ENCODE data around the gene ATXN2. TPM values are rescaled to one million over a fixed set of nuclear protein-coding genes. Genes with fewer than 3 reads are reported as not detected.
A peak's percentile ranks its signal among the peaks of the same experiment; 100 is the strongest.
"Not testable (repeated sequence)": the region's sequence is repeated elsewhere in the genome, so short reads cannot be mapped to it uniquely, and the experiment has no call there.

ATXN2 gene
- total RNA-seq, 2 donors from 2014 or later = 51.6 to 63.3 TPM

DNA sequence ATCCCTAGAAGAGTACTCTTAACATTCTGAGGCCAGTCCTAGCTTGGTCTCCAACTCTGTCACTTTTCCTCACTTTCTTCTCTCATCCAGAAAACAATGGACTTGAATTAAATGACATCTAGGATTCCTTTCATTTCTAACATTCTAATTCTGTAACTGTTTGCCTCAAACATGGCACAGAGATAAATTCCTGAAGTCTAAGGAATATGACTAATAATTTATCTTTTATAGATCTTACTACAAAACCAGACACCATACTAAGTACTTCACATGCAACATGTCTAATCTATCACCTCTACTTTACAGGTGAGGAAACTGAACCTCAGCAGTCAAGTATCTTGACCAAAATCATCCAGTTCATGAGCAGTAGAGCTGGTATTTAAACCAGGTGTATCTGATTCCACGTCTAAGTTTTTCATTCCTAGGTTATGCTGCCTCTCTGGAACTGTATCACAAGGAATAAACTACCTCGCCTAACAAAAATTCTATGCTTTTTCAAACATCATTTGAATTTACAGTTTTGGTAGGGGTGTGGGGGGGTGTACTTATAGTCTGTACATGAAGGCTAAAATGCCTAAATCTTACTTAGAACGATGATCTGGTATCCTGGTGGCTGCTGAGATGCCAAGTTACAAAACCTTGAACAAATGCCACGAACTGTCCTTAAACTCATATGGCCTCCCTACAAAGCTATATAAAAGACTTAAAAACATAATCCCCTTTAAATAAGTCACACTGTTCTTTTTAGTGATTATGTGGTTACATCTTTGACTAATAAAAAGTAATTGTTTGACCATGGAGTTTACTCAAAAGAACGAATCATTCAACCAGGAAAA lies 41.6 kb downstream of the ATXN2 start:
- H3K9me3 Mint-ChIP-seq = peaks cover 0 to 10% of the 10 kb centered on the region in 2 donors
- DNase-seq (ENCODE audit: low spot score in 2 of 2) (no peak), ATAC-seq (peak in 1 of 2 donors; percentile 31)
- H3K27ac Mint-ChIP-seq = no peak overlapping the region
- peaks cover 0 to 25% of the 10 kb centered on the region in 2 donors for H3K36me3 Mint-ChIP-seq

DNA sequence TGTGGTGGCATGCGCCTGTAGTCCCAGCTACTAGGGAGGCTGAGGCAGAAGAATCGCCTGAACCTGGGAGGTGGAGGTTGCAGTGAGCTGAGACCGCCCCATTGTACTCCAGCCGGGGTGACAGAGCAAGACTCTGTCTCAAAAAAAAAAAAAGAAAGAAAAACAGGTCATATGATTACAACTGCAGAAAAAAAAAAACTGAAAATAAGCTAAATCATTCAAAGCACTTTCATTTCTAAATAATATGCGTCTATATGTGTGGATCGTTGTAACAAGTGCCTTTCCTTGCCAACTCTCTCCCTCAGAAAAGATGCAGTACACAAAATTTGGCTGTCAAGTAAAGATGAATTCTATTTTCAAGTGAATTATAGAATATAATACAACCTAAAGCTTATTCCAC lies 42.4 kb downstream of the ATXN2 start:
- Mint-ChIP-seq H3K9me3 (peaks cover 0 to 10% of the 10 kb centered on the region in 2 donors), H3K27ac (no peak overlapping the region)
- no peak for ATAC-seq

DNA sequence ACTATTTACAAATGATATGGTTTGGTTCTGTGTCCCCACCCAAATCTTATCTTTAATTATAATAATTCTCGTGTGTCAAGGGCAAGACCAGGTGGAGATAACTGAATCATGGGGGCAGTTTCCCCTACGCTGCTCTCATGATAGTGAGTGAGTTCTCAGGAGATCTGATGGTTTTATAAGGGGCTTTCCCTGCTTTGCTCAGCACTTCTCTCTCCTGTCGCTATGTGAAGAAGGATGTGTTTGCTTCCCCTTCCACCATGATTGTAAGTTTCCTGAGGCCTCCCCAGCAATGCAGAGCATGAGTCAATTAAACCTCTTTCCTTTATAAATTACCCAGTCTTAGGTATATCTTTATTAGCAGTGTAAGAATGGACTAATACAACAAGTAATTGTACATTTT lies 43.8 kb downstream of the ATXN2 start:
- not testable (repeated sequence) for H3K9me3 Mint-ChIP-seq; DNase-seq (ENCODE audit: low spot score in 2 of 2); H3K27ac Mint-ChIP-seq
- H3K36me3 Mint-ChIP-seq = peaks cover 0 to 31% of the 10 kb centered on the region in 2 donors
- ATAC-seq = peak in 1 of 2 donors; percentile 54

More for the DNA sequence above, 42.4 kb downstream of the ATXN2 start:
- DNase-seq (ENCODE audit: low spot score in 2 of 2) = no peak
- peaks cover 0 to 31% of the 10 kb centered on the region in 2 donors for H3K36me3 Mint-ChIP-seq

- H3K27ac Mint-ChIP-seq = peak overlapping the region; percentile 82 to 94
- peak; percentile 93 to 95 for ATAC-seq
- DNase-seq (ENCODE audit: low spot score in 2 of 2) = peak; percentile 10 to 62
- no peaks in the 10 kb centered on the region for H3K9me3 Mint-ChIP-seq
- peaks cover 6 to 38% of the 10 kb centered on the region in 2 donors for H3K36me3 Mint-ChIP-seq
Measured at GRCh38 chr12:111546758-111547383, 52.2 kb downstream of the ATXN2 start.

GRCh38 chr12:111546171-111546570 lies 52.9 kb downstream of the ATXN2 start:
- DNase-seq (ENCODE audit: low spot score in 2 of 2) = no peak
- Mint-ChIP-seq H3K36me3 (peaks cover 6 to 38% of the 10 kb centered on the region in 2 donors), H3K9me3 (no peaks in the 10 kb centered on the region), H3K27ac (peak overlapping the region; percentile 82 to 94)
- ATAC-seq = peak in 1 of 2 donors; percentile 39

DNA sequence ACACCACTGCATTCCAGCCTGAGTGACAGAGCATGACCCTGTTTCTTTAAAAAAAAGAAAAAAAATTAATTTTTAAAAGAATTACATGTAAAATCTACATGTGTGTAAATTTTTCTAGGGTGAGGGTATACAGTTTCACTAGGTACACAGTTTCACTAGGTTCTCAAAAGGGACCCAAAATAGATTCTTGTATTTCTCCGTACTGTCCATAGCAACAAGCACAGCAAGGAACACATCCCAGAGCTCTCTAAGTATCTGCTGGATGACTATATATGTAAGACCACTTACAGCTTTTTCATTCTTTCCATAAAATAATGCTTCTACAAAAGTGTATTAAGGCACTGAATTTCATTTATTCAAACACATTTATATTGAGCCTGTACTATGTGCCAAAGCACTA lies 55.1 kb downstream of the ATXN2 start:
- DNase-seq (ENCODE audit: low spot score in 2 of 2) (no peak), ATAC-seq (no peak)
- Mint-ChIP-seq H3K36me3 (peaks cover 6 to 37% of the 10 kb centered on the region in 2 donors), H3K27ac (peak overlapping the region in 1 of 2 donors; percentile 82), H3K9me3 (no peaks in the 10 kb centered on the region)

DNA sequence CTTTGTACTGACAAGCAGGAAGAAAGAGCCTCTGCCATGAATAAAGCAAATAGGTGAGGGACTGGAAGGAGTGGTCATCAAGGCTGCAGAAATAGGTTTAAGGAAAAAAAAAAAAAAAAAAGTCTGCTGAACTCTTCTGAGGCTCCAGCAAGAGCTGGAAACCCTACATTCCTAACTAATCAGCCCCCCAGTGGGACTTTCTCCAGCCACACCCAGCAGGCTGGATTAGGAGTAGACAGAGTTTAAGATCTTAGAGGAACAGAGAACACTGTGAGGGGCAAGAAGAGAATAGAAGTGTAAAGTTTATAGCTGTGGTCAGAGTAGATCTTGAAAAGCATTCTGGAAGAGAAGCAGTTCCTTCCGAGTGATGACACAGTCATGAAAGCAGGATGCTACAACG lies 66.4 kb downstream of the ATXN2 start:
- Mint-ChIP-seq H3K9me3 (no peaks in the 10 kb centered on the region), H3K36me3 (no peaks in the 10 kb centered on the region), H3K27ac (peak overlapping the region in 1 of 2 donors; percentile 3)
- no peak for ATAC-seq
- no peak for DNase-seq (ENCODE audit: low spot score in 2 of 2)

DNA sequence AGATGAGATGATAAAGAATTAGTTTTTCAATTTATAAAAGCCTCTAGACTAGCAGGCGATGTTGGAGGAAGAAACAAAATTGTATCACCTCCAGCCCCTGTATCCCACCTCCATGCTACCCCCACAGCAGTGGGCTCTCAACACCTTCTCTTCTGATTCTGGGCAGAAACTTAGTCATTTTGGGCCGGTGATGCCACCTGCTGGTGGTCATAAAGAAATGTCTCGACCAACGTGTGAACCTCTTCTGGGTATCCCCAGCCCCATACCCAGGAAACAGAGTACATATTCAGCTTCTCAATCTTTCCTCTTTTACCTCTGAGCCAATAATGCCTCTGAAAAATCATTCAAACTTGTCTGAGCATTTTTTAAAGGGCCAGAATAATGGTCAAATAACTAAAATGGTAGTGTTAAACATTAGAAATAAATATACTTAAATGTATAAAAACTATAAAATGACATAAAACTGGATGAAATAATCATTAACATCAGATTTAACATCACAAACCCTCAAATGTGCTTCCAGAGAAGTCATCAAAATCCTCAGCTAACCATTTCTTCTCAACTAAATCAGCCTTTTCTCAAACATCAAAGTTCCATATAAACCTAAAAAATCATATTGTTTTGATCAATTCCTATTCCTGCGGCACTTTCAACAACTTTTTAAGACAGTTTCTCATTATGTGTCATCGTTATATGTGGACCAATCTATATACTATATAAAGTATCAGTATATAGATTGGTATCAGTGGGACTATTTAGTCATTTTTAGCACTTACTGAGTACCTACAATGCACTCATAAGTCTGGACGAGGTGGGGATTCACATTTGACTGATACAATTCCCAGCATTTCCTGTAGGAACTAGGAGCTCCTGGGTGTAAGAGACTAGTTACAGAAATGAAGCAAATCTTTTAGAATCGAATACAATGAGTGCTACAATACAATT lies 69.4 kb downstream of the ATXN2 start:
- Mint-ChIP-seq H3K9me3 (no peaks in the 10 kb centered on the region), H3K27ac (peak overlapping the region; percentile 5 to 81), H3K36me3 (no peaks in the 10 kb centered on the region)
- ATAC-seq = peak; percentile 89 to 91
- DNase-seq (ENCODE audit: low spot score in 2 of 2) = peak; percentile 61 to 62

GRCh38 chr12:111523587-111524167 lies 75.4 kb downstream of the ATXN2 start:
- Mint-ChIP-seq H3K36me3 (no peaks in the 10 kb centered on the region), H3K27ac (no peak overlapping the region), H3K9me3 (no peaks in the 10 kb centered on the region)
- DNase-seq (ENCODE audit: low spot score in 2 of 2) = no peak
- ATAC-seq = no peak

- ATAC-seq (no peak), DNase-seq (ENCODE audit: low spot score in 2 of 2) (no peak)
- Mint-ChIP-seq H3K36me3 (no peaks in the 10 kb centered on the region), H3K9me3 (no peaks in the 10 kb centered on the region), H3K27ac (no peak overlapping the region)
Measured at GRCh38 chr12:111521801-111522200, 77.3 kb downstream of the ATXN2 start.

DNA sequence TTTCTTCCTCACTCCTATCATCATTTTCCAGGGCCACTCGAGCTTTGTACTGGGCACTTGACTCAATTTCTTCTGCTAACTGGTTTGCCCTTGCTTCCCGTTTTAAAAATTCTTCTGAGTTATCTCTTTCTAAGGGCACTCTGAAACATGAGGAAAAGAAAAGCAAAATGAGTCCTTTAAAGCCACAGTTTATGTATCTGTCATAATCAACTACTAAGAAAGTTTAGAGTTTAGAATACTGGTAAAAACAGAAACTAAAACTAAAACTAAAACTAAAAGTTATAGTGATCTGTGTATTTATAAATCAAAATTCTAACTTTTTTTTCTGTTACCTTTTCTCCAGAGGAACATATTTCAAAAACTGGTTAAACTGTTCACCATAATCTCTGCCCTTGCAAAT lies 79.2 kb downstream of the ATXN2 start:
- H3K9me3 Mint-ChIP-seq = no peaks in the 10 kb centered on the region
- H3K36me3 Mint-ChIP-seq = no peaks in the 10 kb centered on the region
- DNase-seq (ENCODE audit: low spot score in 2 of 2) (no peak), ATAC-seq (peak in 1 of 2 donors; percentile 61)
- H3K27ac Mint-ChIP-seq = no peak overlapping the region

DNA sequence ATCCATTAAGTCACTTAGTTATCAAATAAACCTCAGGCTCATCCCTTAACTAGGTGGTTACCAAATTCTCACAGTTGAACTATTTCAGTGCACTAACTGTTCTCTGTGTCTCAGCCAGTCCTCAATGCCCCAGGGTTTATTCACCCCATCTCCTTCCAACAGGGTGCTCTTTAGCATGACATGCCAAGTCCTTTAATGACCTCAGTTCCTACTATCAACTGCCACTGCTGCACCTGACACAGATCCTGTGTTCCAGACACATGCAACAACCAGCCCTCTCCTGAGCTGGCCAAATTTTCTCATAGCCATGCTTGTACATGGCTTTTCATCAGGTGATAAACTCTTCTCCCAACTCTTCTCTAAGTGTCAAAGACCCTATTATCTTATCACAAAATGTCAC lies 80.0 kb downstream of the ATXN2 start:
- no peak overlapping the region for H3K27ac Mint-ChIP-seq
- no peaks in the 10 kb centered on the region for H3K9me3 Mint-ChIP-seq
- no peaks in the 10 kb centered on the region for H3K36me3 Mint-ChIP-seq
- no peak for DNase-seq (ENCODE audit: low spot score in 2 of 2)
- no peak for ATAC-seq

DNA sequence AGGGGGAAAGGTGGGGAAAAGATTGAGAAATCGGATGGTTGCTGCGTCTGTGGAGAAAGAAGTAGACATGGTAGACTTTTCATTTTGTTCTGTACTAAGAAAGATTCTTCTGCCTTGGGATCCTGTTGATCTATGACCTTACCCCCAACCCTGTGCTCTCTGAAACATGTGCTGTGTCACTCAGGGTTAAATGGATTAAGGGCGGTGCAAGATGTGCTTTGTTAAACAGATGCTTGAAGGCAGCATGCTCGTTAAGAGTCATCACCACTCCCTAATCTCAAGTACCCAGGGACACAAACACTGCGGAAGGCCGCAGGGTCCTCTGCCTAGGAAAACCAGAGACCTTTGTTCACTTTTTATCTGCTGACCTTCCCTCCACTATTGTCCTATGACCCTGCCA lies 91.4 kb downstream of the ATXN2 start:
- DNase-seq (ENCODE audit: low spot score in 2 of 2); ATAC-seq; H3K9me3 Mint-ChIP-seq: not testable (repeated sequence)
- Mint-ChIP-seq H3K27ac (peak overlapping the region in 1 of 2 donors; percentile 30), H3K36me3 (peaks cover 8 to 11% of the 10 kb centered on the region in 2 donors)

DNA sequence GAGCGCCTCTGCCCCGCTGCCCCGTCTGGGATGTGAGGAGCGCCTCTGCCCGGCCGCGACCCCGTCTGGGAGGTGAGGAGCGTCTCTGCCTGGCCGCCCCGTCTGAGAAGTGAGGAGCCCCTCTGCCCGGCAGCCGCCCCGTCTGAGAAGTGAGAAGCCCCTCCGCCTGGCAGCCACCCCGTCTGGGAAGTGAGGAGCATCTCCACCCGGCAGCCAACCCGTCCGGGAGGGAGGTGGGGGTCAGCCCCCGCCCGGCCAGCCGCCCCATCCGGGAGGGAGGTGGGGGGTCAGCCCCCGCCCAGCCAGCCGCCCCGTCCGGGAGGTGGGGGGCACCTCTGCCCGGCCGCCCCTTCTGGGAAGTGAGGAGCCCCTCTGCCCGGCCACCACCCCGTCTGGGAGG lies 91.9 kb downstream of the ATXN2 start:
- DNase-seq (ENCODE audit: low spot score in 2 of 2); H3K27ac Mint-ChIP-seq: not testable (repeated sequence)

DNA sequence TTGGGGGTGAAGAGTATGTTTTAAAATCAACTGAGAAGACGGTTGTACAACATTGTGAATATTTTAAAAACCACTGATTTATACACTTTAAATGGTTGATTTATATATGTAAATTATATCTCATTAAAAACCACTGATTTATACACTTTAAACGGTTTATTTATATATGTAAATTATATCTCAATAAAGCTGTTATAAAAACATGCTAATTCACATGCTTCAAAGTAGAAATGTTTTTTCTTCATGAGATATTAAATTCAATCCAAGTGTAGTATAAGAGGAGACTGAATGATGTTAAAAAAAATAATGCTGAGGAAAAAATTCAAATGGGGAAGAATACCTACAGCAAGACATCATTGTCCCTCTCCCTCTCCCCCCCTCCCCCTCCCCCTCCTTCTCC lies 92.9 kb downstream of the ATXN2 start:
- no peak for DNase-seq (ENCODE audit: low spot score in 2 of 2)
- ATAC-seq = no peak
- H3K36me3 Mint-ChIP-seq = peaks cover 8 to 11% of the 10 kb centered on the region in 2 donors
- H3K9me3 Mint-ChIP-seq = no peaks in the 10 kb centered on the region
- peak overlapping the region in 1 of 2 donors; percentile 61 for H3K27ac Mint-ChIP-seq

More for the DNA sequence above, 91.9 kb downstream of the ATXN2 start:
- peaks cover 8 to 11% of the 10 kb centered on the region in 2 donors for H3K36me3 Mint-ChIP-seq
- not testable (repeated sequence) for H3K9me3 Mint-ChIP-seq, ATAC-seq

DNA sequence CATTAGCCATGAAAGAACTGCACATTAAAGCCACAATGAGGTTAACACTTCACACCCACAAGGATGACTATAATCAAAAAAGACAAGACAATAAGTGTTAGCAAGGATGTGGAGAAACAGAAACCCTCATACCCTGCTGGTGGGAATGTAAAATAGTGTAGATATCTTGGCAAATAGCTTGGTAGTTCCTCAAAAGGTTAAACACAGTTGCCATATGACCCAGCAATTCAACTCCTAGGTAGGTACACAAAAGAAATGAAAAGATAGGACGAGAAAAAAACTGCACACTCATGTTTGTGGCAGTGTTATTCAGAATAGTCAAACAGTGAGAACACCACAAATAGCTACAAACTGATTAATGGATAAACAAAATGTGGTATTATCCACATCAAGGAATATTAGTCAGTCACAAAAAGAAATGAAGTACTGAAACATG lies 93.5 kb downstream of the ATXN2 start:
- DNase-seq (ENCODE audit: low spot score in 2 of 2) (no peak), ATAC-seq (peak; percentile 69 to 77)
- Mint-ChIP-seq H3K9me3 (no peaks in the 10 kb centered on the region), H3K36me3 (peaks cover 8 to 11% of the 10 kb centered on the region in 2 donors), H3K27ac (peak overlapping the region; percentile 8 to 61)
